Psoas muscle (tissue), 8 donors: ENCODE results near the gene GRM5. TPM values are rescaled to one million over a fixed set of nuclear protein-coding genes. Genes with fewer than 3 reads are reported as not detected.

Experiments
- ATAC-seq, 4 donors: fragments of 200-7000 bp; cut with Tn5 transposase; one replicate each; pipeline ENCODE4 v1.9.1; 2020; ENCODE audit warnings: moderate library complexity in 3 of 4, mild to moderate bottlenecking in 2 of 4
- DNase-seq, 2 donors: peaks; one replicate each; pipeline ENCODE4 v3.0.0-alpha.2; 2020
- H3K27ac ChIP-seq: fragments of 200-600 bp; one replicate; pipeline ENCODE4 v1.8.0; 2022
- H3K27me3 ChIP-seq, 3 donors: fragments of 200-600 bp in 1 of 3; one replicate each; pipeline versions ENCODE4 v1.6.1 to v1.8.0; 2013 to 2022; ENCODE audit warnings: low read length in 2 of 3, mild to moderate bottlenecking in 2 of 3, moderate library complexity in 1 of 3; ENCODE audit not compliant: insufficient read depth in 3 of 3
- H3K36me3 ChIP-seq, 2 donors: fragments of 200-600 bp in 1 of 2; one replicate each; pipeline versions ENCODE4 v1.6.1 to v1.8.0; 2013 to 2022; ENCODE audit warnings: low read depth in 1 of 2, mild to moderate bottlenecking in 1 of 2, moderate library complexity in 1 of 2; ENCODE audit not compliant: insufficient read depth in 1 of 2
- H3K4me1 ChIP-seq: fragments of 200-600 bp; one replicate; pipeline ENCODE4 v1.8.0; 2022
- H3K4me3 ChIP-seq: fragments of 200-600 bp; one replicate; pipeline ENCODE4 v1.8.0; 2022; ENCODE audit warnings: mild to moderate bottlenecking
- H3K9me3 ChIP-seq: fragments of 200-600 bp; one replicate; pipeline ENCODE4 v1.8.0; 2022
- CTCF ChIP-seq: fragments of 200-600 bp; IDR thresholded peaks from one replicate; pipeline ENCODE4 v1.8.0; 2022; ENCODE audit warnings: antibody characterized with exemption
- WGBS, 3 donors: extraction: QIAGEN DNeasy Blood & Tissue Kit; methylation state at CpG; one replicate each; pipeline versions ENCODE4 v1.1.6 to v1.1.7; 2013; 5-methylcytosine and 5-hydroxymethylcytosine counted together
- intact Hi-C, 2 donors: fragments of 100-400 bp; cut with DNase I; formaldehyde crosslinking; loops; one replicate each; pipeline versions ENCODE4 v1.11.0 to v1.14.2; 2022
- polyA plus RNA-seq, 3 donors: library from polyadenylated mRNA; stranded (reverse); fragments of 200-250 nt; gene quantifications; one replicate each; pipeline ENCODE4 v1.2.3, GENCODE V29; 2013
- total RNA-seq, 4 donors: library from RNA; stranded (reverse); fragmentation: NEBNext Ultra II Directional in 2 of 4; extraction: Animal tissue kit (Norgen Biotek cat#: 25700) in 2 of 4; gene quantifications; one replicate each; pipeline versions ENCODE4 v1.2.1 to v1.2.4, GENCODE V29; 2021 to 2023
- donor health status: healthy with polysubstance abuse.
- donor health status: DM: no; HTN: no; CAD: no; lungs with moderate emphysema.
- donor health status: Bipolar disorder and iron deficiency.
- donor health status: healthy.
- donor health status: DM: yes; HTN: yes; CAD: no.
- donor health status: DM: no; HTN: no; CAD: no.
- donor health status: DM: no; HTN: no; CAD: no.
- donor health status: DM: yes; HTN: yes; CAD: no.

The GRM5 gene
- total and polyA plus RNA-seq, 7 donors = under 0.01 TPM; not detected in 6

GRCh38 chr11:88626216-88626615 lies 439.6 kb downstream of the GRM5 start:
- H3K36me3 ChIP-seq = no peaks in the 10 kb centered on the region
- no peak for TF ChIP-seq CTCF

GRCh38 chr11:88623531-88623930 lies 442.3 kb downstream of the GRM5 start:
- H3K4me3 ChIP-seq = no peak overlapping the region
- no peak for DNase-seq
- no peak for ATAC-seq

More at GRCh38 chr11:88626216-88626615, 439.6 kb downstream of the GRM5 start:
- H3K4me3 ChIP-seq = no peak overlapping the region
- DNase-seq = no peak
- no peaks in the 10 kb centered on the region for H3K9me3 ChIP-seq
- no peaks in the 10 kb centered on the region for H3K27me3 ChIP-seq
- H3K4me1 ChIP-seq = no peaks in the 10 kb centered on the region
- no peak overlapping the region for H3K27ac ChIP-seq
- ATAC-seq = no peak
- 56 to 67% (median 61%) methylated on average over 4 of the region's 4 CpGs for WGBS, 3 donors
- intact Hi-C loops = no loop called here

DNA sequence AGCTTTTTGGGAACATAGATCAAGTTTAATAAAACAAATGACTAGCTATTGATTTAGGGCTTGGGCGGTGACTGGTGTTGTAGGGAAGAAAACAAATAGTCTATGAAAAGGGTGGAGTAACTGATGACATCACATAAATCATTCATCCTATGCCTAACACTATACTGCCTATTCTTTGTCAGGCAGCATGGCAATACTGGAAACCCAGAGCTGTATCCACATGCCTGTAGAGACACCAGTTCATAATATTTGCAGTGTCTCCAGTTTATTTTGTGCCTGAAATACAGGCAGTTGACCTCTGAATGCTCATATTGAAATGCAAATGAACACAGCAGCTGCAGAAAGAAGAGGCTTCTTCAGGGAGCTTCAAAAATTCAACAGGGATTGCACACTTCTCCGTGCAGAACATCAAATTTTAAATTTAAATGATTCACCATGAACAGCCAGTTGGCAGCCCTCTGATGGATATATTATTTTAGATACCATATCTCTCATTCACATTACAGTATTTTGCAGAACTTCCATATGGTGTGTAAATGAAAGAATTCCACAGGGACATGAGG lies 445.1 kb downstream of the GRM5 start:
- TF ChIP-seq CTCF = no peak
- WGBS, 3 donors = 7 to 32% (median 9%) methylated on average over 2 of the region's 2 CpGs

More at GRCh38 chr11:88623531-88623930, 442.3 kb downstream of the GRM5 start:
- no peak for TF ChIP-seq CTCF
- intact Hi-C loops = no loop called here
- no peaks in the 10 kb centered on the region for H3K36me3 ChIP-seq
- no peaks in the 10 kb centered on the region for H3K27me3 ChIP-seq
- H3K9me3 ChIP-seq = no peaks in the 10 kb centered on the region
- 0 to 4% (median 0%) methylated on average over 1 of the region's 1 CpG for WGBS, 3 donors
- no peak overlapping the region for H3K27ac ChIP-seq
- no peaks in the 10 kb centered on the region for H3K4me1 ChIP-seq

GRCh38 chr11:88619656-88620385 lies 446.0 kb downstream of the GRM5 start:
- no peak overlapping the region for H3K27ac ChIP-seq
- intact Hi-C loops = no loop called here
- no peaks in the 10 kb centered on the region for H3K4me1 ChIP-seq
- H3K9me3 ChIP-seq = no peaks in the 10 kb centered on the region
- H3K36me3 ChIP-seq = no peaks in the 10 kb centered on the region
- TF ChIP-seq CTCF = no peak
- H3K27me3 ChIP-seq = no peaks in the 10 kb centered on the region
- no peak overlapping the region for H3K4me3 ChIP-seq
- DNase-seq (no peak), ATAC-seq (no peak)

More for the DNA sequence above, 445.1 kb downstream of the GRM5 start:
- no peaks in the 10 kb centered on the region for H3K4me1 ChIP-seq
- H3K27me3 ChIP-seq = no peaks in the 10 kb centered on the region
- DNase-seq (no peak), ATAC-seq (no peak)
- intact Hi-C loops = no loop called here
- H3K9me3 ChIP-seq = no peaks in the 10 kb centered on the region
- H3K27ac ChIP-seq = no peak overlapping the region
- no peaks in the 10 kb centered on the region for H3K36me3 ChIP-seq
- no peak overlapping the region for H3K4me3 ChIP-seq

- H3K4me1 ChIP-seq = no peaks in the 10 kb centered on the region
- ATAC-seq (no peak), DNase-seq (no peak)
- 32 to 69% (median 66%) methylated on average over 1 of the region's 1 CpG for WGBS, 3 donors
- H3K27ac ChIP-seq = no peak overlapping the region
- no peaks in the 10 kb centered on the region for H3K27me3 ChIP-seq
- intact Hi-C loops = no loop called here
- no peaks in the 10 kb centered on the region for H3K9me3 ChIP-seq
- H3K4me3 ChIP-seq = no peak overlapping the region
- TF ChIP-seq CTCF = no peak
- H3K36me3 ChIP-seq = no peaks in the 10 kb centered on the region
These were observed 446.7 kb downstream of the GRM5 start for GRCh38 chr11:88619071-88619425.
